A549 (cell line): ENCODE results near the gene HDAC10. TPM values are rescaled to one million over a fixed set of nuclear protein-coding genes. Genes with fewer than 3 reads are reported as not detected.

Experiments
- ATAC-seq, 2 experiments: fragments of 200-7000 bp in 1 of 2; fragments of >200 bp in 1 of 2; cut with Nextera tagmentation in 1 of 2; cut with Tn5 transposase in 1 of 2; 3 replicates each; pipeline versions ENCODE4 v1.8.0 to v1.9.1; 2018 to 2020; ENCODE audit warnings: mild to moderate bottlenecking in 1 of 2, moderate library complexity in 1 of 2
- CTCF ChIA-PET: fragments of 300-600 bp; sonication (Branson Sonifier 250); formaldehyde crosslinking; extraction: SDS; loops from one replicate; lab custom pipeline; 2021; ENCODE audit warnings: antibody characterized with exemption, inconsistent platforms; lab: Yijun Ruan, JAX
- POLR2A ChIA-PET: fragments of 350-600 bp; formaldehyde crosslinking; extraction: SDS; loops from one replicate; lab custom pipeline; 2021; ENCODE audit warnings: antibody characterized with exemption, inconsistent platforms; lab: Yijun Ruan, JAX
- DNase-seq, 2 experiments: peaks; one replicate each; pipeline versions ENCODE4 v3.0.0 to v3.0.0-alpha.2; 2011 to 2016; ENCODE audit warnings: low read depth in 1 of 2, low spot score in 1 of 2
- FAIRE-seq: peaks from 2 replicates; lab custom pipeline; 2011; peaks lifted over from hg19 to GRCh38; lab: Jason Lieb, UNC
- H3K27ac ChIP-seq, 2 experiments: fragments of >200 bp; sonication (Bioruptor Twin); formaldehyde crosslinking; 3 replicates each; pipeline ENCODE4 v1.5.1; 2016 to 2017
- H3K4me1 ChIP-seq: fragments of >200 bp; sonication (Bioruptor Twin); formaldehyde crosslinking; 3 replicates; pipeline ENCODE4 v1.6.1; 2016
- H3K4me2 ChIP-seq: fragments of >200 bp; sonication (Bioruptor Twin); formaldehyde crosslinking; 3 replicates; pipeline ENCODE4 v1.6.1; 2016
- H3K4me3 ChIP-seq: fragments of >200 bp; sonication (Bioruptor Twin); formaldehyde crosslinking; 3 replicates; pipeline ENCODE4 v1.5.1; 2016
- H3K9me3 ChIP-seq: fragments of >200 bp; sonication (Bioruptor Twin); formaldehyde crosslinking; 3 replicates; pipeline ENCODE4 v1.6.1; 2016
- ATOH8 ChIP-seq: fragments of 250-450 bp; sonication (Bioruptor Pico); IDR thresholded peaks from 2 replicates; pipeline ENCODE4 v1.5.0; 2020; ENCODE audit warnings: low read depth, mild to moderate bottlenecking, moderate library complexity
- CBX2 ChIP-seq: fragments of 200-600 bp; sonication (generic); IDR thresholded peaks from 2 replicates; pipeline ENCODE4 v1.6.1; 2016; ENCODE audit warnings: low read depth, mild to moderate bottlenecking, borderline replicate concordance
- EP300 ChIP-seq, 2 experiments: fragments of >200 bp; sonication (Bioruptor Twin); formaldehyde crosslinking; IDR thresholded peaks; 2 replicates in 1 of 2; 3 replicates in 1 of 2; pipeline ENCODE4 v1.6.1; 2016 to 2017
- FOSL2 ChIP-seq, 2 experiments: fragments of 450-650 bp in 1 of 2; fragments of >200 bp in 1 of 2; sonication (Bioruptor Twin) in 1 of 2; formaldehyde crosslinking; IDR thresholded peaks; 2 replicates each; pipeline versions ENCODE4 v1.5.0 to v1.6.1; 2016 to 2020; ENCODE audit warnings: mild to moderate bottlenecking in 1 of 2, moderate library complexity in 1 of 2
- HMGXB4 ChIP-seq: fragments of 250-450 bp; sonication (Bioruptor Pico); IDR thresholded peaks from 2 replicates; pipeline ENCODE4 v1.5.0; 2021; ENCODE audit warnings: mild to moderate bottlenecking, moderate library complexity, borderline replicate concordance
- HOXB13 ChIP-seq: fragments of 250-450 bp; sonication (Bioruptor Pico); IDR thresholded peaks from 2 replicates; pipeline ENCODE4 v1.5.0; 2020; ENCODE audit warnings: low read depth, mild to moderate bottlenecking, moderate library complexity
- JUN ChIP-seq, 2 experiments: fragments of >200 bp; sonication (Bioruptor Twin); formaldehyde crosslinking; IDR thresholded peaks; 2 replicates in 1 of 2; 3 replicates in 1 of 2; pipeline ENCODE4 v1.6.1; 2016 to 2017
- JUNB ChIP-seq: fragments of >200 bp; sonication (Bioruptor Twin); formaldehyde crosslinking; IDR thresholded peaks from 2 replicates; pipeline ENCODE4 v1.6.1; 2016
- MYC ChIP-seq: IDR thresholded peaks from 2 replicates; pipeline ENCODE4 v1.6.1; 2012; ENCODE audit warnings: mild to moderate bottlenecking, inconsistent platforms, low read length, improper control_type of control experiment, borderline replicate concordance
- NPAS2 ChIP-seq: fragments of 250-450 bp; sonication (Bioruptor Pico); IDR thresholded peaks from 2 replicates; pipeline ENCODE4 v1.8.0; 2022; ENCODE audit warnings: mild to moderate bottlenecking, moderate library complexity, borderline replicate concordance
- NR3C1 ChIP-seq: fragments of >200 bp; sonication (Bioruptor Twin); formaldehyde crosslinking; IDR thresholded peaks from 3 replicates; pipeline ENCODE4 v1.6.1; 2017
- PHF8 ChIP-seq: fragments of 200-600 bp; sonication (generic); IDR thresholded peaks from 2 replicates; pipeline ENCODE4 v1.6.1; 2016; ENCODE audit warnings: low read depth, mild to moderate bottlenecking, antibody characterized with exemption, moderate library complexity, borderline replicate concordance
- RARB ChIP-seq: fragments of 250-450 bp; sonication (Bioruptor Pico); IDR thresholded peaks from 2 replicates; pipeline ENCODE4 v1.8.0; 2021; ENCODE audit warnings: mild to moderate bottlenecking, moderate library complexity
- REST ChIP-seq: fragments of 200-600 bp; sonication (generic); IDR thresholded peaks from 2 replicates; pipeline ENCODE4 v1.6.1; 2016; ENCODE audit warnings: antibody characterized with exemption, mild to moderate bottlenecking, moderate library complexity
- RFX5 ChIP-seq: fragments of 450-650 bp; IDR thresholded peaks from 2 replicates; pipeline ENCODE4 v1.7.1; 2014; ENCODE audit warnings: antibody characterized with exemption, mild to moderate bottlenecking, moderate library complexity
- RNF2 ChIP-seq: fragments of 200-600 bp; sonication (generic); IDR thresholded peaks from 2 replicates; pipeline ENCODE4 v1.6.1; 2016; ENCODE audit warnings: low read depth, mild to moderate bottlenecking, antibody characterized with exemption, moderate library complexity, borderline replicate concordance
- SREBF2 ChIP-seq: fragments of 450-650 bp; IDR thresholded peaks from 2 replicates; pipeline ENCODE4 v1.6.1; 2014; ENCODE audit warnings: mild to moderate bottlenecking, moderate library complexity
- ZC3H11A ChIP-seq: fragments of 450-650 bp; IDR thresholded peaks from 2 replicates; pipeline ENCODE4 v1.6.1; 2014; ENCODE audit warnings: antibody characterized with exemption, mild to moderate bottlenecking
- ZFP36 ChIP-seq: fragments of 450-650 bp; IDR thresholded peaks from 2 replicates; pipeline ENCODE4 v1.6.1; 2014; ENCODE audit warnings: borderline replicate concordance; ENCODE audit not compliant: partially characterized antibody
- WGBS: methylation state at CpG from one replicate; pipeline ENCODE4 v1.1.6; 2017; ENCODE audit errors: missing lambda C conversion rate; 5-methylcytosine and 5-hydroxymethylcytosine counted together
- polyA plus RNA-seq, 4 experiments: library from polyadenylated mRNA; depleted of rRNA in 3 of 4; stranded (reverse); fragments of >200 nt; fragmentation: RNase III in 1 of 4; extraction: RNeasy Plus Mini Kit Qiagen cat#74134 plus additional on column Dnase treatment in 1 of 4; gene quantifications; 2 replicates in 3 of 4; 3 replicates in 1 of 4; pipeline ENCODE4 v1.2.3, GENCODE V29; 2011 to 2017
- TF ChIP-seq, protein P1 (sequence below): fragments of >200 bp; sonication (Bioruptor Twin); formaldehyde crosslinking; IDR thresholded peaks from 3 replicates; pipeline ENCODE4 v1.5.1; 2016
- TF ChIP-seq, protein P2 (sequence below): IDR thresholded peaks from 2 replicates; pipeline ENCODE4 v1.6.1; 2012; ENCODE audit warnings: low read depth, borderline replicate concordance

HDAC10 gene
- polyA plus RNA-seq, 2 of the 4 experiments (the other 2 are of a cell fraction): 2.4 to 12.0 TPM

- TF ChIP-seq ATOH8 (no peak), JUN (IDR thresholded peaks at IDR 0.05) (peak in 1 of 2 experiments; percentile 20; a peak in 1 of 5 replicates)
- TF ChIP-seq, all 56 proteins: peak for 1
- no peak for FAIRE-seq
- peak; percentile 17 to 39; a peak in 5 of 6 replicates for ATAC-seq
- 80% methylated on average over 17 of the region's 115 CpGs for WGBS
- peaks cover 10% of the 10 kb centered on the region; the same call in 2 of the 3 replicates for H3K9me3 ChIP-seq
- ChIA-PET CTCF (interaction anchor here (1.3 kb wide), 1 partner anchor 270 kb away, joined by 3 read pairs; no protein-coding TSS in a partner anchor), POLR2A (no interaction called here)
- peak overlapping the region; percentile 85 for H3K4me2 ChIP-seq
- H3K4me3 ChIP-seq: peak overlapping the region; percentile 95
- no peaks in the 10 kb centered on the region for H3K4me1 ChIP-seq
- peak overlapping the region; percentile 93 to 99 for H3K27ac ChIP-seq
- no peak for DNase-seq
These were observed 49.6 kb downstream of the HDAC10 start for GRCh38 chr22:50201191-50202129.

GRCh38 chr22:50200461-50201190 is 50.4 kb downstream of the HDAC10 start, which contains the start of gene SELENOO:
TSS of gene SELENOO (plus strand) at chr22:50201011. CDS start at chr22:50201037, 26 bp downstream.
- CTCF ChIA-PET: no interaction called here
- no CpG with 5 or more reads among the region's 105 CpGs for WGBS
- peaks cover 10% of the 10 kb centered on the region; the same call in 2 of the 3 replicates for H3K9me3 ChIP-seq
- H3K27ac ChIP-seq: peak within 1 kb of the TSS; percentile 93 to 99
- peak; percentile 83 to 93 for DNase-seq
- H3K4me2 ChIP-seq: peak within 1 kb of the TSS; percentile 88
- FAIRE-seq: no peak
- ATAC-seq: peak; percentile 86 to 95
- peak within 1 kb of the TSS; percentile 95 for H3K4me3 ChIP-seq
- H3K4me1 ChIP-seq: no peaks in the 10 kb centered on the region
- POLR2A ChIA-PET: no interaction called here
- no peak for TF ChIP-seq EP300 (IDR thresholded peaks at IDR 0.05)
- TF ChIP-seq JUN (IDR thresholded peaks at IDR 0.05): peak in 1 of 2 experiments; percentile 70; a peak in 2 of 5 replicates
- TF ChIP-seq RARB (CRISPR knock-in tag): no peak
- TF ChIP-seq RNF2: 0 out of 2 replicates have a peak, but pooled peaks have one; percentile 54
- no peak for TF ChIP-seq RFX5
- no peak for TF ChIP-seq CBX2
- TF ChIP-seq ZFP36: no peak
- TF ChIP-seq, protein P1, sequence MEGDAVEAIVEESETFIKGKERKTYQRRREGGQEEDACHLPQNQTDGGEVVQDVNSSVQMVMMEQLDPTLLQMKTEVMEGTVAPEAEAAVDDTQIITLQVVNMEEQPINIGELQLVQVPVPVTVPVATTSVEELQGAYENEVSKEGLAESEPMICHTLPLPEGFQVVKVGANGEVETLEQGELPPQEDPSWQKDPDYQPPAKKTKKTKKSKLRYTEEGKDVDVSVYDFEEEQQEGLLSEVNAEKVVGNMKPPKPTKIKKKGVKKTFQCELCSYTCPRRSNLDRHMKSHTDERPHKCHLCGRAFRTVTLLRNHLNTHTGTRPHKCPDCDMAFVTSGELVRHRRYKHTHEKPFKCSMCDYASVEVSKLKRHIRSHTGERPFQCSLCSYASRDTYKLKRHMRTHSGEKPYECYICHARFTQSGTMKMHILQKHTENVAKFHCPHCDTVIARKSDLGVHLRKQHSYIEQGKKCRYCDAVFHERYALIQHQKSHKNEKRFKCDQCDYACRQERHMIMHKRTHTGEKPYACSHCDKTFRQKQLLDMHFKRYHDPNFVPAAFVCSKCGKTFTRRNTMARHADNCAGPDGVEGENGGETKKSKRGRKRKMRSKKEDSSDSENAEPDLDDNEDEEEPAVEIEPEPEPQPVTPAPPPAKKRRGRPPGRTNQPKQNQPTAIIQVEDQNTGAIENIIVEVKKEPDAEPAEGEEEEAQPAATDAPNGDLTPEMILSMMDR: no peak
- no peak for TF ChIP-seq ATOH8
- no peak for TF ChIP-seq HMGXB4 (CRISPR knock-in tag)
- TF ChIP-seq NR3C1: no peak
- TF ChIP-seq, protein P2, sequence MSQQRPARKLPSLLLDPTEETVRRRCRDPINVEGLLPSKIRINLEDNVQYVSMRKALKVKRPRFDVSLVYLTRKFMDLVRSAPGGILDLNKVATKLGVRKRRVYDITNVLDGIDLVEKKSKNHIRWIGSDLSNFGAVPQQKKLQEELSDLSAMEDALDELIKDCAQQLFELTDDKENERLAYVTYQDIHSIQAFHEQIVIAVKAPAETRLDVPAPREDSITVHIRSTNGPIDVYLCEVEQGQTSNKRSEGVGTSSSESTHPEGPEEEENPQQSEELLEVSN: peak; percentile 38; the same call in 1 of the 2 replicates
- TF ChIP-seq JUNB: no peak
- TF ChIP-seq FOSL2 (IDR thresholded peaks at IDR 0.05): no peak
- TF ChIP-seq FOSL2 (CRISPR knock-in tag; IDR thresholded peaks at IDR 0.05): no peak
- TF ChIP-seq PHF8: no peak
- no peak for TF ChIP-seq REST
- no peak for TF ChIP-seq MYC
- TF ChIP-seq NPAS2 (CRISPR knock-in tag): no peak
- no peak for TF ChIP-seq SREBF2
- no peak for TF ChIP-seq HOXB13
- no peak for TF ChIP-seq ZC3H11A
